Measurements from ENCODE around the gene KL. TPM values are rescaled to one million over a fixed set of nuclear protein-coding genes. Genes with fewer than 3 reads are reported as not detected.

KL gene
- total RNA-seq, 1 donor from 2014 or later, result 2.5 TPM

- no peak for DNase-seq
These were observed 10.1 kb upstream of the KL start for GRCh38 chr13:33006134-33006533.

- no peak for DNase-seq
These were observed 9.6 kb upstream of the KL start for GRCh38 chr13:33006638-33007037.

GRCh38 chr13:33007237-33007636, 9.0 kb upstream of the KL start:
- no peak for DNase-seq

- no peak for DNase-seq
These were observed 8.3 kb upstream of the KL start for GRCh38 chr13:33007950-33008349.

GRCh38 chr13:33008946-33009722, 7.1 kb upstream of the KL start:
- DNase-seq, result peak; percentile 73

GRCh38 chr13:33011828-33012470, 4.3 kb upstream of the KL start:
- DNase-seq, result no peak

GRCh38 chr13:33014291-33014690, 1.9 kb upstream of the KL start:
- DNase-seq, result no peak

GRCh38 chr13:33015241-33015668, 968 bp upstream of the KL start:
- DNase-seq, result no peak

GRCh38 chr13:33015791-33016323, 366 bp upstream of the KL start:
- no peak for DNase-seq

- peak; percentile 71 for DNase-seq
These were observed 1.2 kb downstream of the KL start for GRCh38 chr13:33017323-33017929.

- no peak for DNase-seq
These were observed 2.7 kb downstream of the KL start for GRCh38 chr13:33018886-33019285.

- no peak for DNase-seq
These were observed 6.8 kb downstream of the KL start for GRCh38 chr13:33022986-33023385.

- no peak for DNase-seq
These were observed 9.1 kb downstream of the KL start for GRCh38 chr13:33025220-33025744.

- no peak for DNase-seq
These were observed 10.4 kb downstream of the KL start for GRCh38 chr13:33026489-33027152.

- DNase-seq, result no peak
These were observed 12.4 kb downstream of the KL start for GRCh38 chr13:33028620-33029019.

- no peak for DNase-seq
These were observed 15.1 kb downstream of the KL start for GRCh38 chr13:33031277-33031676.

- no peak for DNase-seq
These were observed 15.9 kb downstream of the KL start for GRCh38 chr13:33032037-33032625.

- DNase-seq, result no peak
These were observed 17.0 kb downstream of the KL start for GRCh38 chr13:33033051-33033812.

GRCh38 chr13:33033986-33034385, 17.8 kb downstream of the KL start:
- DNase-seq, result no peak

- DNase-seq, result no peak
These were observed 18.8 kb downstream of the KL start for GRCh38 chr13:33034882-33035520.

- no peak for DNase-seq
These were observed 21.4 kb downstream of the KL start for GRCh38 chr13:33037673-33038072.
